ENCODE results near the gene CCT7.

DNA sequence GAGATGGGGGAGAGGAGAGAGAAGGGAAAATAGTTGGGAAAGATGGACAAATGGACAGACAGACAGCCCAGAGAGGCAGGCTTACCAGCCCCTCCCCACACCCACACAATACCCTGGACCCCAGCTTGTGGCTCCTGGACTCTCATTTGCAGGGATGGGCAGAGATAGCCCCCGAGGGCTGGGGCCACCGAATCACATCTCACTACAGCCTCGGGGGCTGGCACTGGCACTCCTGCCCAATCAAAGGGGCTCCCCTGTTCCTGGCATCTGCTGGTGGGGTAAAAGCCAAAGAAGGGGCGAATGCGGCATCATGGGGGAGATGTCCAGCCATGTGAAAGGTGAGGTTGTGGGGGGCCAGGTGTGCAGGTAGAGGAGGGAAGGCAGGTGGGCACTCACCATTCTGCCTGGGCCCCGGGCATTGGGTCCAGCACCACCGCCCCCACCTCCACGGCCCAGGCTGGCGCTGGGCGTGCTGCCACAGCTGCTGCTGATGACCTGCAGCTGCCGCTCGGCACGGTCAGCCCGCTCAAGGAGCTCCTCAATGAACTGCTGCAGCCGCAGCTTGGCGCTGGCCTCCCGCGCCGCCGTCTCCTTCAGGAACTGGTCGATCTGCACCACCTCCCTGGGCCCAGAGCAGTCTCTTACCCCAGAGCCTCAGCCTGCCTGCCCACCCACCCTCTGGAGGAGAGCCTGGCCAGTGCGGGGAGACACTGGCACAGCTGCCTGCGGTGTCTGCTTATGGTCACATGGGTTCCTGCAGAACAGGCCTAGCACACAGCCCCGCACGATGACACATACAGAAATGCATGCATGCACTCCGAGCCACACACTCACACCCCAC lies 32.2 kb downstream of the CCT7 start:
- TF ChIP-seq, protein P1, sequence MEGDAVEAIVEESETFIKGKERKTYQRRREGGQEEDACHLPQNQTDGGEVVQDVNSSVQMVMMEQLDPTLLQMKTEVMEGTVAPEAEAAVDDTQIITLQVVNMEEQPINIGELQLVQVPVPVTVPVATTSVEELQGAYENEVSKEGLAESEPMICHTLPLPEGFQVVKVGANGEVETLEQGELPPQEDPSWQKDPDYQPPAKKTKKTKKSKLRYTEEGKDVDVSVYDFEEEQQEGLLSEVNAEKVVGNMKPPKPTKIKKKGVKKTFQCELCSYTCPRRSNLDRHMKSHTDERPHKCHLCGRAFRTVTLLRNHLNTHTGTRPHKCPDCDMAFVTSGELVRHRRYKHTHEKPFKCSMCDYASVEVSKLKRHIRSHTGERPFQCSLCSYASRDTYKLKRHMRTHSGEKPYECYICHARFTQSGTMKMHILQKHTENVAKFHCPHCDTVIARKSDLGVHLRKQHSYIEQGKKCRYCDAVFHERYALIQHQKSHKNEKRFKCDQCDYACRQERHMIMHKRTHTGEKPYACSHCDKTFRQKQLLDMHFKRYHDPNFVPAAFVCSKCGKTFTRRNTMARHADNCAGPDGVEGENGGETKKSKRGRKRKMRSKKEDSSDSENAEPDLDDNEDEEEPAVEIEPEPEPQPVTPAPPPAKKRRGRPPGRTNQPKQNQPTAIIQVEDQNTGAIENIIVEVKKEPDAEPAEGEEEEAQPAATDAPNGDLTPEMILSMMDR (IDR thresholded peaks at IDR 0.05): no peak
- TF ChIP-seq ZC3H11A (IDR thresholded peaks at IDR 0.05) (no peak), ESRRA (IDR thresholded peaks at IDR 0.05; ENCODE audit: borderline replicate concordance, low read length) (no peak), KDM1A (IDR thresholded peaks at IDR 0.05; ENCODE audit: low read depth) (no peak), MAFK (IDR thresholded peaks at IDR 0.05; ENCODE audit: partially characterized antibody) (no peak), POLR2A (IDR thresholded peaks at IDR 0.05; ENCODE audit: low read length) (no peak), RFX5 (IDR thresholded peaks at IDR 0.05) (no peak)
- TF ChIP-seq, protein P2, sequence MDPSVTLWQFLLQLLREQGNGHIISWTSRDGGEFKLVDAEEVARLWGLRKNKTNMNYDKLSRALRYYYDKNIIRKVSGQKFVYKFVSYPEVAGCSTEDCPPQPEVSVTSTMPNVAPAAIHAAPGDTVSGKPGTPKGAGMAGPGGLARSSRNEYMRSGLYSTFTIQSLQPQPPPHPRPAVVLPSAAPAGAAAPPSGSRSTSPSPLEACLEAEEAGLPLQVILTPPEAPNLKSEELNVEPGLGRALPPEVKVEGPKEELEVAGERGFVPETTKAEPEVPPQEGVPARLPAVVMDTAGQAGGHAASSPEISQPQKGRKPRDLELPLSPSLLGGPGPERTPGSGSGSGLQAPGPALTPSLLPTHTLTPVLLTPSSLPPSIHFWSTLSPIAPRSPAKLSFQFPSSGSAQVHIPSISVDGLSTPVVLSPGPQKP (IDR thresholded peaks at IDR 0.05; ENCODE audit: low read depth, low read length): no peak
- TF ChIP-seq, protein P3, sequence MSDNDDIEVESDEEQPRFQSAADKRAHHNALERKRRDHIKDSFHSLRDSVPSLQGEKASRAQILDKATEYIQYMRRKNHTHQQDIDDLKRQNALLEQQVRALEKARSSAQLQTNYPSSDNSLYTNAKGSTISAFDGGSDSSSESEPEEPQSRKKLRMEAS (IDR thresholded peaks at IDR 0.05): no peak
- TF ChIP-seq, protein P4, sequence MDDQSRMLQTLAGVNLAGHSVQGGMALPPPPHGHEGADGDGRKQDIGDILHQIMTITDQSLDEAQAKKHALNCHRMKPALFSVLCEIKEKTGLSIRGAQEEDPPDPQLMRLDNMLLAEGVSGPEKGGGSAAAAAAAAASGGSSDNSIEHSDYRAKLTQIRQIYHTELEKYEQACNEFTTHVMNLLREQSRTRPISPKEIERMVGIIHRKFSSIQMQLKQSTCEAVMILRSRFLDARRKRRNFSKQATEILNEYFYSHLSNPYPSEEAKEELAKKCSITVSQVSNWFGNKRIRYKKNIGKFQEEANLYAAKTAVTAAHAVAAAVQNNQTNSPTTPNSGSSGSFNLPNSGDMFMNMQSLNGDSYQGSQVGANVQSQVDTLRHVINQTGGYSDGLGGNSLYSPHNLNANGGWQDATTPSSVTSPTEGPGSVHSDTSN (IDR thresholded peaks at IDR 0.05): no peak
